K562 (cell line): ENCODE data around the gene GLB1L. TPM values are rescaled to one million over a fixed set of nuclear protein-coding genes. Genes with fewer than 3 reads are reported as not detected.

Experiments
- HDAC6 ChIP-seq: IDR thresholded peaks from 2 replicates; pipeline ENCODE4 v1.6.1; 2012; ENCODE audit warnings: low read depth, mild to moderate bottlenecking, control low read depth, inconsistent platforms, low read length, moderate library complexity
- KDM5B ChIP-seq: fragments of 200-600 bp; sonication (generic); IDR thresholded peaks from 2 replicates; pipeline ENCODE4 v1.6.1; 2012; ENCODE audit warnings: low read depth, mild to moderate bottlenecking, moderate library complexity, low read length, control low read depth, inconsistent platforms; ENCODE audit not compliant: insufficient replicate concordance
- MEIS2 ChIP-seq: fragments of 450-650 bp; IDR thresholded peaks from 2 replicates; pipeline ENCODE4 v1.6.1; 2014; ENCODE audit warnings: mild to moderate bottlenecking; ENCODE audit not compliant: partially characterized antibody
- PHF21A ChIP-seq: fragments of 450-650 bp; IDR thresholded peaks from 2 replicates; pipeline ENCODE4 v1.6.1; 2017; ENCODE audit warnings: low read depth, borderline replicate concordance
- POLR2AphosphoS2 ChIP-seq: IDR thresholded peaks from 2 replicates; pipeline ENCODE4 v1.6.1; 2012; ENCODE audit warnings: low read length, improper control_type of control experiment
- SREBF2 ChIP-seq: sonication (generic); formaldehyde crosslinking; IDR thresholded peaks from 2 replicates; pipeline ENCODE4 v1.4.0; 2020; ENCODE audit warnings: mild to moderate bottlenecking, missing genetic modification reagents
- TAL1 ChIP-seq: fragments of 450-650 bp; IDR thresholded peaks from 2 replicates; pipeline ENCODE4 v1.6.1; 2016; ENCODE audit warnings: mild to moderate bottlenecking
- ZNF57 ChIP-seq: fragments of 450-650 bp; formaldehyde crosslinking; IDR thresholded peaks from 2 replicates; pipeline ENCODE4 v1.4.0; 2020; ENCODE audit warnings: mild to moderate bottlenecking, moderate library complexity
- ZNF644 ChIP-seq: fragments of 200-800 bp; sonication (Bioruptor generic); IDR thresholded peaks from 2 replicates; pipeline ENCODE4 v1.6.1; 2016; ENCODE audit warnings: low read depth, missing genetic modification characterization, missing compliant biosample characterization
- ZNF75A ChIP-seq: fragments of 450-650 bp; formaldehyde crosslinking; IDR thresholded peaks from 2 replicates; pipeline ENCODE4 v1.4.0; 2020; ENCODE audit warnings: mild to moderate bottlenecking
- polyA plus RNA-seq, 8 experiments: library from polyadenylated mRNA; depleted of rRNA in 4 of 8; stranded (reverse) in 5 of 8; unstranded in 3 of 8; fragments of >200 nt; fragmentation: Nextera tagmentation in 2 of 8; fragmentation: Illumina TruSeq in 1 of 8; extraction: Ambion mirVana in 2 of 8; extraction: Trizol in 1 of 8; gene quantifications; 2 replicates each; pipeline versions ENCODE4 v1.2.1 to v1.2.3, GENCODE V29; 2011 to 2014; ENCODE audit warnings: inconsistent platforms in 1 of 8, missing spikeins in 1 of 8
- total RNA-seq, 7 experiments: library from RNA; depleted of rRNA in 6 of 7; stranded (reverse); fragments of >200 nt in 6 of 7; fragmentation: Illumina TruSeq in 2 of 7; extraction: Trizol in 2 of 7; gene quantifications; 2 replicates each; pipeline versions ENCODE4 v1.2.1 to v1.2.3, GENCODE V29; 2011 to 2021; ENCODE audit warnings: low replicate concordance in 1 of 7
- TF ChIP-seq, protein P1 (sequence below), 2 experiments: fragments of 450-650 bp; formaldehyde crosslinking in 1 of 2; IDR thresholded peaks; 2 replicates each; pipeline versions ENCODE4 v1.4.0 to v1.6.1; 2014 to 2020; ENCODE audit warnings: mild to moderate bottlenecking in 2 of 2, borderline replicate concordance in 1 of 2, low read depth in 1 of 2
- TF ChIP-seq, protein P2 (sequence below): fragments of 450-650 bp; conservative IDR thresholded peaks from 2 replicates; pipeline ENCODE4 v1.6.1; 2016; ENCODE audit warnings: missing genetic modification characterization, low read depth, mild to moderate bottlenecking, missing compliant biosample characterization, moderate library complexity
- TF ChIP-seq, protein P3 (sequence below), 3 experiments: fragments of 200-800 bp in 1 of 3; fragments of 250-450 bp in 1 of 3; fragments of 450-650 bp in 1 of 3; sonication (Bioruptor Pico) in 1 of 3; sonication (Bioruptor generic) in 1 of 3; formaldehyde crosslinking in 1 of 3; IDR thresholded peaks; 2 replicates each; pipeline versions ENCODE4 v1.6.1 to v1.8.0; 2016 to 2022; ENCODE audit warnings: mild to moderate bottlenecking in 2 of 3, missing genetic modification characterization in 2 of 3, missing compliant biosample characterization in 1 of 3, moderate library complexity in 1 of 3

The GLB1L gene
- total and polyA plus RNA-seq, 9 of the 15 experiments (the other 6 are each of a cell fraction or from before 2014, with no cell fraction given): 0.42 to 2.9 (median 2.5) TPM

DNA sequence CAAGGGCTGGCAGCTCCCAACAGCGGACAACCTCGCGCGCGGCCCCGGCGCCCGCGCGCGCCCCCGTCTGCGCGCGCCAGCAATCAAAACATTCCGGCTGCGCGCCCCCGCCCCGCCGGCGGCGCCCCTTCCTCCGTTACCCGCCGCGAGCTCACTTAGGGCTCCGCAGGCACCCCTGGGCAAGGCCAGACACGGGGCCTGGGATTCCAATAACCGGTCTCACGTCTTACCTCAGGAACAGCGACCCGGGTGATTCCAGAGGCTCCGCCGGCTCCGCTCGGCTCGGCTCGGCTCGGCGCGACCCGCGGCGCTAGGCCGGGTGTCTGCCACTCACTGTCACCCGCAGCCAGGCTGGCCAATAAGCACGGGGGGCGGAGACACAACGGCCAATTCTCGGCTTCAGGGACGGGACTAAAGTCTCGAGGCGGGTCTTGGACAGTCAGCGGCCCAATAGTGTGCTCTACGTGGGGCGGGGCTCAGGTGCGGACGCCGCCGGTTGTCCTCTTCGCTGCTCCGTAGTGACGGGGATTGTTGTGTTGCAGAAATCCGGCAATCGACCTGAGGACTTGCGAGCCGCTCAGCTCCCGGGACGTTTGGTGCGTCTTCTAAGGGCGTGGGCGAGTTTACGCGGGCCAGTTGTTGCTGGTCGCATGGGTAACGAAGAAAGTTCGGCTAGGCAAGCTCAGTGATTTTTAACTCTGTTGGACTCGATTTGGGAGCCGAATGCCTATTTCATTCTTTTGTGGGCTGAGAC, 15.8 kb downstream of the GLB1L start, which contains the start of the genes ANKZF1 and ATG9A (continued):
- TF ChIP-seq, protein P1, sequence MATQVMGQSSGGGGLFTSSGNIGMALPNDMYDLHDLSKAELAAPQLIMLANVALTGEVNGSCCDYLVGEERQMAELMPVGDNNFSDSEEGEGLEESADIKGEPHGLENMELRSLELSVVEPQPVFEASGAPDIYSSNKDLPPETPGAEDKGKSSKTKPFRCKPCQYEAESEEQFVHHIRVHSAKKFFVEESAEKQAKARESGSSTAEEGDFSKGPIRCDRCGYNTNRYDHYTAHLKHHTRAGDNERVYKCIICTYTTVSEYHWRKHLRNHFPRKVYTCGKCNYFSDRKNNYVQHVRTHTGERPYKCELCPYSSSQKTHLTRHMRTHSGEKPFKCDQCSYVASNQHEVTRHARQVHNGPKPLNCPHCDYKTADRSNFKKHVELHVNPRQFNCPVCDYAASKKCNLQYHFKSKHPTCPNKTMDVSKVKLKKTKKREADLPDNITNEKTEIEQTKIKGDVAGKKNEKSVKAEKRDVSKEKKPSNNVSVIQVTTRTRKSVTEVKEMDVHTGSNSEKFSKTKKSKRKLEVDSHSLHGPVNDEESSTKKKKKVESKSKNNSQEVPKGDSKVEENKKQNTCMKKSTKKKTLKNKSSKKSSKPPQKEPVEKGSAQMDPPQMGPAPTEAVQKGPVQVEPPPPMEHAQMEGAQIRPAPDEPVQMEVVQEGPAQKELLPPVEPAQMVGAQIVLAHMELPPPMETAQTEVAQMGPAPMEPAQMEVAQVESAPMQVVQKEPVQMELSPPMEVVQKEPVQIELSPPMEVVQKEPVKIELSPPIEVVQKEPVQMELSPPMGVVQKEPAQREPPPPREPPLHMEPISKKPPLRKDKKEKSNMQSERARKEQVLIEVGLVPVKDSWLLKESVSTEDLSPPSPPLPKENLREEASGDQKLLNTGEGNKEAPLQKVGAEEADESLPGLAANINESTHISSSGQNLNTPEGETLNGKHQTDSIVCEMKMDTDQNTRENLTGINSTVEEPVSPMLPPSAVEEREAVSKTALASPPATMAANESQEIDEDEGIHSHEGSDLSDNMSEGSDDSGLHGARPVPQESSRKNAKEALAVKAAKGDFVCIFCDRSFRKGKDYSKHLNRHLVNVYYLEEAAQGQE (IDR thresholded peaks at IDR 0.05; ENCODE audit: borderline replicate concordance): no peak
- TF ChIP-seq, protein P1 (CRISPR knock-in tag; IDR thresholded peaks at IDR 0.05; ENCODE audit: low read depth): 0 out of 2 replicates have a peak, but pooled peaks have one; percentile 47
- TF ChIP-seq KDM5B (peak; percentile 68), ZNF644 (tag) (peak; percentile 91), ZNF57 (CRISPR knock-in tag) (no peak), MEIS2 (peak; percentile 68), POLR2AphosphoS2 (no peak), SREBF2 (CRISPR knock-in tag) (no peak), TAL1 (no peak), ZNF75A (no peak), PHF21A (0 out of 2 replicates have a peak, but pooled peaks have one; percentile 38), HDAC6 (no peak)
- TF ChIP-seq, protein P2, sequence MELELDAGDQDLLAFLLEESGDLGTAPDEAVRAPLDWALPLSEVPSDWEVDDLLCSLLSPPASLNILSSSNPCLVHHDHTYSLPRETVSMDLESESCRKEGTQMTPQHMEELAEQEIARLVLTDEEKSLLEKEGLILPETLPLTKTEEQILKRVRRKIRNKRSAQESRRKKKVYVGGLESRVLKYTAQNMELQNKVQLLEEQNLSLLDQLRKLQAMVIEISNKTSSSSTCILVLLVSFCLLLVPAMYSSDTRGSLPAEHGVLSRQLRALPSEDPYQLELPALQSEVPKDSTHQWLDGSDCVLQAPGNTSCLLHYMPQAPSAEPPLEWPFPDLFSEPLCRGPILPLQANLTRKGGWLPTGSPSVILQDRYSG (tag): peak; percentile 83
- TF ChIP-seq, protein P3, sequence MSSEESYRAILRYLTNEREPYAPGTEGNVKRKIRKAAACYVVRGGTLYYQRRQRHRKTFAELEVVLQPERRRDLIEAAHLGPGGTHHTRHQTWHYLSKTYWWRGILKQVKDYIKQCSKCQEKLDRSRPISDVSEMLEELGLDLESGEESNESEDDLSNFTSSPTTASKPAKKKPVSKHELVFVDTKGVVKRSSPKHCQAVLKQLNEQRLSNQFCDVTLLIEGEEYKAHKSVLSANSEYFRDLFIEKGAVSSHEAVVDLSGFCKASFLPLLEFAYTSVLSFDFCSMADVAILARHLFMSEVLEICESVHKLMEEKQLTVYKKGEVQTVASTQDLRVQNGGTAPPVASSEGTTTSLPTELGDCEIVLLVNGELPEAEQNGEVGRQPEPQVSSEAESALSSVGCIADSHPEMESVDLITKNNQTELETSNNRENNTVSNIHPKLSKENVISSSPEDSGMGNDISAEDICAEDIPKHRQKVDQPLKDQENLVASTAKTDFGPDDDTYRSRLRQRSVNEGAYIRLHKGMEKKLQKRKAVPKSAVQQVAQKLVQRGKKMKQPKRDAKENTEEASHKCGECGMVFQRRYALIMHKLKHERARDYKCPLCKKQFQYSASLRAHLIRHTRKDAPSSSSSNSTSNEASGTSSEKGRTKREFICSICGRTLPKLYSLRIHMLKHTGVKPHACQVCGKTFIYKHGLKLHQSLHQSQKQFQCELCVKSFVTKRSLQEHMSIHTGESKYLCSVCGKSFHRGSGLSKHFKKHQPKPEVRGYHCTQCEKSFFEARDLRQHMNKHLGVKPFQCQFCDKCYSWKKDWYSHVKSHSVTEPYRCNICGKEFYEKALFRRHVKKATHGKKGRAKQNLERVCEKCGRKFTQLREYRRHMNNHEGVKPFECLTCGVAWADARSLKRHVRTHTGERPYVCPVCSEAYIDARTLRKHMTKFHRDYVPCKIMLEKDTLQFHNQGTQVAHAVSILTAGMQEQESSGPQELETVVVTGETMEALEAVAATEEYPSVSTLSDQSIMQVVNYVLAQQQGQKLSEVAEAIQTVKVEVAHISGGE (CRISPR knock-in tag; IDR thresholded peaks at IDR 0.05): peak in 1 of 3 experiments; percentile 77; a peak in 2 of 6 replicates
